Smooth muscle cell (in vitro differentiated cells): ENCODE data around the gene PTPRD. TPM values are rescaled to one million over a fixed set of nuclear protein-coding genes. Genes with fewer than 3 reads are reported as not detected.

Experiments used
- DNase-seq: peaks from one replicate; lab custom pipeline; 2025; ENCODE audit not compliant: unreplicated experiment; lab: John Stamatoyannopoulos, UW
- H2AFZ ChIP-seq: fragments of 200-600 bp; sonication (generic); 2 replicates; pipeline ENCODE4 v1.6.0; 2016; ENCODE audit warnings: antibody characterized with exemption, low read depth, mild to moderate bottlenecking
- H3F3A ChIP-seq: fragments of 200-600 bp; sonication (generic); 2 replicates; pipeline ENCODE4 v1.6.0; 2017; ENCODE audit warnings: antibody characterized with exemption, low read depth
- H3K27ac ChIP-seq: fragments of 200-600 bp; sonication (generic); 2 replicates; pipeline ENCODE4 v1.5.1; 2016; ENCODE audit warnings: low read depth, mild to moderate bottlenecking
- H3K27me3 ChIP-seq: fragments of 200-600 bp; sonication (generic); 2 replicates; pipeline ENCODE4 v1.6.1; 2016; ENCODE audit warnings: low read depth, mild to moderate bottlenecking
- H3K36me3 ChIP-seq: fragments of 200-600 bp; sonication (generic); 2 replicates; pipeline ENCODE4 v1.5.1; 2016; ENCODE audit warnings: low read depth
- H3K4me1 ChIP-seq: fragments of 200-600 bp; sonication (generic); 2 replicates; pipeline ENCODE4 v1.5.1; 2016; ENCODE audit warnings: low read depth
- H3K4me2 ChIP-seq: fragments of 200-600 bp; sonication (generic); 2 replicates; pipeline ENCODE4 v1.6.0; 2016; ENCODE audit warnings: mild to moderate bottlenecking
- H3K4me3 ChIP-seq: fragments of 200-600 bp; sonication (generic); 2 replicates; pipeline ENCODE4 v1.5.1; 2016; ENCODE audit warnings: mild to moderate bottlenecking
- H3K79me2 ChIP-seq: fragments of 200-600 bp; sonication (generic); 2 replicates; pipeline ENCODE4 v1.6.0; 2016; ENCODE audit warnings: low read depth, mild to moderate bottlenecking
- H3K9ac ChIP-seq: fragments of 200-600 bp; sonication (generic); 2 replicates; pipeline ENCODE4 v1.6.0; 2016; ENCODE audit warnings: low read depth
- H3K9me3 ChIP-seq: fragments of 200-600 bp; sonication (generic); replicated peaks from 2 replicates; pipeline ENCODE4 v1.5.1; 2016; ENCODE audit warnings: low read depth
- H4K20me1 ChIP-seq: fragments of 200-600 bp; sonication (generic); 2 replicates; pipeline ENCODE4 v1.6.0; 2016; ENCODE audit warnings: low read depth
- CTCF ChIP-seq: fragments of 200-600 bp; sonication (generic); IDR thresholded peaks from 2 replicates; pipeline ENCODE4 v1.5.1; 2017; ENCODE audit warnings: borderline replicate concordance, mild to moderate bottlenecking, antibody characterized with exemption; ENCODE audit not compliant: insufficient read depth, poor library complexity, severe bottlenecking
- WGBS: methylation state at CpG from one replicate; pipeline ENCODE4 v1.1.7; 2016; ENCODE audit warnings: low lambda C conversion rate; 5-methylcytosine and 5-hydroxymethylcytosine counted together
- polyA plus RNA-seq: library from polyadenylated mRNA; unstranded; fragments of >200 nt; fragmentation: Nextera tagmentation; extraction: Ambion mirVana; gene quantifications from 2 replicates; pipeline ENCODE4 v1.2.1, GENCODE V29; 2016
- total RNA-seq: library from RNA; depleted of rRNA; stranded (reverse); fragments of >200 nt; gene quantifications from 2 replicates; pipeline ENCODE4 v1.2.3, GENCODE V29; 2014

The PTPRD gene
- total and polyA plus RNA-seq, 2 experiments from 2014 or later, result 6.5 to 61.0 TPM

GRCh38 chr9:9997585-9997984 lies 615.2 kb downstream of the PTPRD start:
- no peak for TF ChIP-seq CTCF
- Histone ChIP-seq H3K4me1 (peaks cover 3% of the 10 kb centered on the region), H3F3A (no peaks in the 10 kb centered on the region), H3K9ac (no peak overlapping the region), H3K9me3 (no peaks in the 10 kb centered on the region), H3K27me3 (no peaks in the 10 kb centered on the region), H3K4me3 (no peak overlapping the region), H4K20me1 (no peaks in the 10 kb centered on the region), H3K27ac (no peak overlapping the region), H2AFZ (no peak overlapping the region), H3K79me2 (no peaks in the 10 kb centered on the region), H3K4me2 (no peak overlapping the region), H3K36me3 (no peaks in the 10 kb centered on the region)
- no peak for DNase-seq
- 53% methylated on average over 2 of the region's 2 CpGs for WGBS

- Histone ChIP-seq H4K20me1 (no peaks in the 10 kb centered on the region), H3K4me1 (peaks cover 3% of the 10 kb centered on the region), H3K4me2 (no peak overlapping the region), H3K9me3 (no peaks in the 10 kb centered on the region), H3K36me3 (no peaks in the 10 kb centered on the region), H3K27ac (no peak overlapping the region), H3K9ac (no peak overlapping the region), H2AFZ (no peak overlapping the region), H3F3A (no peaks in the 10 kb centered on the region), H3K4me3 (no peak overlapping the region), H3K27me3 (no peaks in the 10 kb centered on the region), H3K79me2 (no peaks in the 10 kb centered on the region)
- no peak for DNase-seq
- no peak for TF ChIP-seq CTCF
These were observed 616.5 kb downstream of the PTPRD start for GRCh38 chr9:9996259-9996658.

- Histone ChIP-seq H3K9me3 (no peaks in the 10 kb centered on the region), H3K79me2 (no peaks in the 10 kb centered on the region), H2AFZ (no peak overlapping the region), H3K27ac (no peak overlapping the region), H3K36me3 (no peaks in the 10 kb centered on the region), H3K4me3 (no peak overlapping the region), H3K4me1 (peaks cover 3% of the 10 kb centered on the region), H3K27me3 (no peaks in the 10 kb centered on the region), H3K9ac (no peak overlapping the region), H4K20me1 (no peaks in the 10 kb centered on the region), H3K4me2 (no peak overlapping the region), H3F3A (no peaks in the 10 kb centered on the region)
- 100% methylated on average over 1 of the region's 1 CpG for WGBS
- TF ChIP-seq CTCF, result no peak
- DNase-seq, result no peak
These were observed 619.9 kb downstream of the PTPRD start for GRCh38 chr9:9992936-9993335.

- H3K79me2 ChIP-seq, result no peaks in the 10 kb centered on the region
- no peak for TF ChIP-seq CTCF
These were observed 639.7 kb downstream of the PTPRD start for GRCh38 chr9:9973062-9973461.

More at GRCh38 chr9:9973062-9973461, 639.7 kb downstream of the PTPRD start:
- H2AFZ ChIP-seq, result no peak overlapping the region
- no peak for DNase-seq
- no peak overlapping the region for H3K9ac ChIP-seq
- H3K4me3 ChIP-seq, result no peak overlapping the region
- 76% methylated on average over 6 of the region's 6 CpGs for WGBS
- H3F3A ChIP-seq, result no peaks in the 10 kb centered on the region
- H3K9me3 ChIP-seq, result no peaks in the 10 kb centered on the region
- no peak overlapping the region for H3K4me2 ChIP-seq
- H3K27ac ChIP-seq, result no peak overlapping the region
- peaks cover 12% of the 10 kb centered on the region for H3K4me1 ChIP-seq
- no peaks in the 10 kb centered on the region for H3K36me3 ChIP-seq
- H4K20me1 ChIP-seq, result no peaks in the 10 kb centered on the region
- H3K27me3 ChIP-seq, result no peaks in the 10 kb centered on the region
